ENCODE measurements around the gene DIO1.
A peak's percentile ranks its signal among the peaks of the same experiment; 100 is the strongest.

The DIO1 gene

GRCh38 chr1:53889304-53890298, 4.4 kb upstream of the DIO1 start, which contains the start of gene YIPF1:
TSS of gene YIPF1 (minus strand) at chr1:53889797. CDS start at chr1:53888937, 860 bp downstream.
- Mint-ChIP-seq H3K4me1 (peaks cover 50% of the 10 kb centered on the region), H3K27ac (peak within 1 kb of the TSS; percentile 98), H3K9me3 (no peaks in the 10 kb centered on the region), H3K36me3 (peaks cover 3% of the 10 kb centered on the region), H3K4me3 (peak within 1 kb of the TSS; percentile 98), H3K27me3 (no peaks in the 10 kb centered on the region)

- Mint-ChIP-seq H3K4me3 (peak overlapping the region; percentile 98), H3K27me3 (no peaks in the 10 kb centered on the region), H3K9me3 (no peaks in the 10 kb centered on the region)
These were observed 3.5 kb upstream of the DIO1 start for GRCh38 chr1:53890522-53890941.

GRCh38 chr1:53891018-53891417, 3.0 kb upstream of the DIO1 start:
- Mint-ChIP-seq H3K27me3 (no peaks in the 10 kb centered on the region), H3K27ac (peak overlapping the region; percentile 97), H3K36me3 (peaks cover 3% of the 10 kb centered on the region), H3K9me3 (no peaks in the 10 kb centered on the region), H3K4me1 (peaks cover 40% of the 10 kb centered on the region), H3K4me3 (peak overlapping the region; percentile 98)

More at GRCh38 chr1:53890522-53890941, 3.5 kb upstream of the DIO1 start:
- H3K4me1 Mint-ChIP-seq: peaks cover 43% of the 10 kb centered on the region
- H3K27ac Mint-ChIP-seq: peak overlapping the region; percentile 97
- H3K36me3 Mint-ChIP-seq: peaks cover 3% of the 10 kb centered on the region

- H3K4me3 Mint-ChIP-seq: no peak overlapping the region
These were observed 2.3 kb upstream of the DIO1 start for GRCh38 chr1:53891678-53892077.

GRCh38 chr1:53892911-53893310, 1.1 kb upstream of the DIO1 start:
- H3K4me3 Mint-ChIP-seq: no peak overlapping the region
- peak overlapping the region; percentile 79 for H3K27ac Mint-ChIP-seq
- no peaks in the 10 kb centered on the region for H3K36me3 Mint-ChIP-seq
- no peaks in the 10 kb centered on the region for H3K9me3 Mint-ChIP-seq
- H3K27me3 Mint-ChIP-seq: no peaks in the 10 kb centered on the region
- H3K4me1 Mint-ChIP-seq: peaks cover 25% of the 10 kb centered on the region

More at GRCh38 chr1:53891678-53892077, 2.3 kb upstream of the DIO1 start:
- H3K4me1 Mint-ChIP-seq: peaks cover 35% of the 10 kb centered on the region
- peaks cover 1% of the 10 kb centered on the region for H3K36me3 Mint-ChIP-seq
- H3K9me3 Mint-ChIP-seq: no peaks in the 10 kb centered on the region
- no peak overlapping the region for H3K27ac Mint-ChIP-seq
- no peaks in the 10 kb centered on the region for H3K27me3 Mint-ChIP-seq

- Mint-ChIP-seq H3K27me3 (no peaks in the 10 kb centered on the region), H3K9me3 (no peaks in the 10 kb centered on the region), H3K4me3 (no peak overlapping the region), H3K27ac (peak overlapping the region; percentile 21), H3K36me3 (no peaks in the 10 kb centered on the region), H3K4me1 (peaks cover 11% of the 10 kb centered on the region)
These were observed 657 bp downstream of the DIO1 start for GRCh38 chr1:53894644-53895043.

- no peaks in the 10 kb centered on the region for H3K9me3 Mint-ChIP-seq
These were observed 1.4 kb downstream of the DIO1 start for GRCh38 chr1:53895421-53895820.

GRCh38 chr1:53896635-53897229, 2.7 kb downstream of the DIO1 start:
- H3K4me1 Mint-ChIP-seq: no peaks in the 10 kb centered on the region
- H3K36me3 Mint-ChIP-seq: no peaks in the 10 kb centered on the region
- H3K9me3 Mint-ChIP-seq: no peaks in the 10 kb centered on the region
- no peak overlapping the region for H3K27ac Mint-ChIP-seq
- H3K27me3 Mint-ChIP-seq: no peaks in the 10 kb centered on the region
- H3K4me3 Mint-ChIP-seq: no peak overlapping the region

More at GRCh38 chr1:53895421-53895820, 1.4 kb downstream of the DIO1 start:
- no peak overlapping the region for H3K27ac Mint-ChIP-seq
- H3K27me3 Mint-ChIP-seq: no peaks in the 10 kb centered on the region
- H3K36me3 Mint-ChIP-seq: no peaks in the 10 kb centered on the region
- no peak overlapping the region for H3K4me3 Mint-ChIP-seq
- peaks cover 8% of the 10 kb centered on the region for H3K4me1 Mint-ChIP-seq

GRCh38 chr1:53899206-53899628, 5.2 kb downstream of the DIO1 start:
- Mint-ChIP-seq H3K36me3 (peaks cover 2% of the 10 kb centered on the region), H3K27me3 (no peaks in the 10 kb centered on the region), H3K9me3 (no peaks in the 10 kb centered on the region), H3K27ac (no peak overlapping the region), H3K4me1 (no peaks in the 10 kb centered on the region), H3K4me3 (no peak overlapping the region)

GRCh38 chr1:53899708-53900107, 5.7 kb downstream of the DIO1 start:
- Mint-ChIP-seq H3K27ac (no peak overlapping the region), H3K27me3 (no peaks in the 10 kb centered on the region)

GRCh38 chr1:53902235-53903138, 8.5 kb downstream of the DIO1 start:
- H3K9me3 Mint-ChIP-seq: no peaks in the 10 kb centered on the region
- no peak overlapping the region for H3K27ac Mint-ChIP-seq
- peaks cover 2% of the 10 kb centered on the region for H3K36me3 Mint-ChIP-seq
- no peak overlapping the region for H3K4me3 Mint-ChIP-seq
- H3K27me3 Mint-ChIP-seq: no peaks in the 10 kb centered on the region
- no peaks in the 10 kb centered on the region for H3K4me1 Mint-ChIP-seq

More at GRCh38 chr1:53899708-53900107, 5.7 kb downstream of the DIO1 start:
- no peaks in the 10 kb centered on the region for H3K9me3 Mint-ChIP-seq
- peaks cover 2% of the 10 kb centered on the region for H3K36me3 Mint-ChIP-seq
- no peak overlapping the region for H3K4me3 Mint-ChIP-seq
- no peaks in the 10 kb centered on the region for H3K4me1 Mint-ChIP-seq

GRCh38 chr1:53905509-53905908, 11.5 kb downstream of the DIO1 start:
- Mint-ChIP-seq H3K4me1 (no peaks in the 10 kb centered on the region), H3K27ac (no peak overlapping the region), H3K36me3 (peaks cover 2% of the 10 kb centered on the region), H3K27me3 (no peaks in the 10 kb centered on the region), H3K9me3 (no peaks in the 10 kb centered on the region), H3K4me3 (no peak overlapping the region)

- Mint-ChIP-seq H3K4me1 (no peaks in the 10 kb centered on the region), H3K27me3 (no peaks in the 10 kb centered on the region), H3K27ac (no peak overlapping the region), H3K4me3 (no peak overlapping the region), H3K36me3 (peaks cover 2% of the 10 kb centered on the region), H3K9me3 (no peaks in the 10 kb centered on the region)
These were observed 12.1 kb downstream of the DIO1 start for GRCh38 chr1:53906121-53906520.

GRCh38 chr1:53909946-53910345, 16.0 kb downstream of the DIO1 start:
- no peak overlapping the region for H3K27ac Mint-ChIP-seq
- no peak overlapping the region for H3K4me3 Mint-ChIP-seq
- H3K4me1 Mint-ChIP-seq: peaks cover 1% of the 10 kb centered on the region
- no peaks in the 10 kb centered on the region for H3K36me3 Mint-ChIP-seq
- H3K9me3 Mint-ChIP-seq: no peaks in the 10 kb centered on the region
- H3K27me3 Mint-ChIP-seq: no peaks in the 10 kb centered on the region

GRCh38 chr1:53911442-53911841, 17.5 kb downstream of the DIO1 start:
- Mint-ChIP-seq H3K9me3 (no peaks in the 10 kb centered on the region), H3K27me3 (no peaks in the 10 kb centered on the region), H3K27ac (no peak overlapping the region), H3K36me3 (peaks cover 4% of the 10 kb centered on the region), H3K4me1 (peaks cover 16% of the 10 kb centered on the region), H3K4me3 (no peak overlapping the region)
